Stomach (tissue), 4 donors: ENCODE results near the gene DCAKD.

Source experiments
- CTCF ChIP-seq, 7 experiments: fragments of 450-650 bp in 4 of 7; fragments of 200-600 bp in 3 of 7; sonication (generic) in 3 of 7; IDR thresholded peaks; one replicate each; pipeline ENCODE4 v1.5.1; 2016 to 2019; ENCODE audit warnings: antibody characterized with exemption in 7 of 7, control low read depth in 2 of 7, mild to moderate bottlenecking in 1 of 7
- POLR2A ChIP-seq, 4 donors: fragments of 450-650 bp; IDR thresholded peaks; one replicate each; pipeline ENCODE4 v1.6.1; 2016; ENCODE audit warnings: antibody characterized with exemption in 4 of 4, control low read depth in 2 of 4, mild to moderate bottlenecking in 1 of 4, moderate library complexity in 1 of 4

DNA sequence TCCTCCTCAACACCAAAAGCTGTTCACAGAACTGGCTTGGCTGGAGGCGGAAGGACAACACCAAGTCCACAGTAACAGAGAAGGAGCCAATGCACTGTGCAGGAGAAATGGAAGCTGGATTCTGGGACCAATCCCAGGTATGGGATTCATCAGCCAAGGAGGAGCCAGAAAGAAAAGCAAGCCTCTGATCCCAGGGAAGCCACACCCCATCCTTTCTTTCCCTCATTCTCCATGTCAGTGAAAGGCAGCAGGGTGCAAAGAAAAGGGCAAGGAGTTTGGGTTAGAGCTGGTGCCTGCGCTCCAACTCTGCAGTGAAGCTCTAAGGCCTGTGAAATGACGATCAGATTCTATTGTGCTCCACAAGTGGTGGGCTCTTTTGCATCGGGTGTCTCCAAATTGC is 11.0 kb downstream of the DCAKD start:
- TF ChIP-seq CTCF (IDR thresholded peaks at IDR 0.05) (no peak), POLR2A (IDR thresholded peaks at IDR 0.05) (no peak)
